NCI-H748 (cell line): Measurements from ENCODE around the gene C5AR2.
"Not testable (repeated sequence)": the region's sequence is repeated elsewhere in the genome, so short reads cannot be mapped to it uniquely, and the experiment has no call there.

ENCODE experiments used
- DNase-seq: peaks from one replicate; lab custom pipeline; 2025; ENCODE audit not compliant: unreplicated experiment; lab: John Stamatoyannopoulos, UW

The C5AR2 gene

GRCh38 chr19:47331931-47332547, at the start of gene C5AR2:
Gene C5AR2 (plus strand): TSS chr19:47332175. CDS start chr19:47340800, 8,625 bp downstream.
- no peak for DNase-seq

GRCh38 chr19:47283405-47284059, 48.4 kb upstream of the C5AR2 start:
- DNase-seq: no peak

DNA sequence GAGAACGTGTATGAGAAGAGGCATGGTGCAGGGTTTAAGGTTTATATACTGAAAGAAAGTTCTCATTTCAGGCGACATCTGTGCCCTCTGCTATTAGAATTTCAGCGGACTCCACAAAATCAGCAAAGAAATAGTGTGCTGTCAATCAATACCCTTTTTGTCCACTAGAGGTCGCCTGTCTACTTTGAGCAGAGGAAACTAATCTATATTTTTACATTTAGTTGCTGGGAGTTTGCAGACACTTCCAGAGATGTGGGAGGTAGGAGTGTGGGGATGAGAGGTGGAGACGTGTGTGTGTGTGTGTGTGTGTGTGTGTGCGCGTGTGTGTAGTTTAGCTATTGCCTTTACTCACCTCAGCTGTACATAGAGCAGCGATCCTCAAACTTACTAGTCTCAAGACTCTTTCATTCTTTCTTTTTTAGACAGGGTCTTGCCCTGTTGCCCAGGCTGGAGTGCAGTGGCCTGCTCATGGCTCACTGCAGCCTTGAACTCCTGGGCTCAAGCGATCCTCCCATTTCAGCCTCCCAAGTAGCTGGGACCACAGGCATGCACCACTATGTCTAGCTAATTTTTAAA, 47.6 kb upstream of the C5AR2 start:
- DNase-seq: peak; percentile 69

DNA sequence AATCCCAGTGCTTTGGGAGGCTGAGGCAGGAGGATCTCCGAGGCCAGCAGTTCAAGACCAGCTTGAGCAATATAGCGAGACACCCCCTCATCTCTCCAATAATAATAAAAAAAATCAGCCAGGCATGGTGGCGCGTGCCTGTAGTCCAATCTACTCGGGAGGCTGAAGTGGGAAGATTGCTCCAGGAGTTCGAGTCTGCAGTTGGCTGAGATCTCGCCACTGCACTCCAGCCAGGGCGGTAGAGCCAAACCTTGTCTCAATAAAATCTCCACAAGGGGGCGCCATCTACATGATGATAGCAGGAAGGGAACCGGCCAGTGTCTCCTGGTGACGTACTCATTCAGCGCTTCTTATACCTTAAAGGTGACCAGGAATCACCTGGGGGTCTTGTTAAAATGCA, 35.9 kb upstream of the C5AR2 start:
- peak; percentile 91 for DNase-seq

GRCh38 chr19:47300867-47301266, 31.1 kb upstream of the C5AR2 start:
- DNase-seq: not testable (repeated sequence)

- DNase-seq: no peak
These were observed 29.7 kb upstream of the C5AR2 start for GRCh38 chr19:47302249-47302648.

DNA sequence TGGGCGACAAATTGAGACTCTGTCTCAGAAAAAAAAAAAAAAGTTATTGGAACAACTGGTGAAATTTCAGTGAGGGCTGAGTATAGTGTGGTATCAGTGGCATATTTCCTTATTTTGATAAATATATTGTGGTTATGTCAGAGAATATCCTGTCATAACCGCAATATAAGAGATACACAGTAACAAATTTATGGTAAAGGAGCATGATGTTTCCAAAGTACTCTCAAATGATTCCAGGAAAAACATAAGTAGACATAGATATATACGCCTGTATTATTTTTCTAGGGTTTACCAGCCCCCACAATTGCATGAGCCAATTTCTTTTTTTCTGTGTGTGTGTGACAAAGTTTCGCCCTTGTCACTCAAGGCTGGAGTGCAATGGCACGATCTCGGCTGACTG, 28.0 kb upstream of the C5AR2 start:
- DNase-seq: no peak

DNA sequence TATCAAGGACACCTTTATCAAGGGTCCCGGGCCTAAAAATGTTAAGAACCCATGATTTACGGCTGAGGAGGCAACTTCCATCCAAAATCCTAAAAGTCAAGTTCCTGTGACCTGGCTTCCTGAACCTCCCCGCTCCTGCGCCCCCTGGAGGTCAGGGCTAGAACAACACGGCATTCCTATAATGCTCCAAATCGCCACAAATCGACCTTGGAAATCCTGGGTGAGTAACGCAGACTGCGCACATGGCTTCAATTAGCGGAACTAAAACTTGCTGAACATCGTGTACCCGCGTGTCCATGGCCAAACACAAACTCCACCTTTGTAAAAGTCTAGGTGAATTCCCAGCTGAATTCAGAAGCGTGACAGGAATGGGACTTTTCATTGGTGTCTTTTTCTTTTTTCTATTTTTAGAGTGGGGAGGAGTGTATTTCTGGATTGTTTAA, 26.6 kb upstream of the C5AR2 start:
- peak; percentile 54 for DNase-seq

GRCh38 chr19:47306303-47306702, 25.7 kb upstream of the C5AR2 start:
- DNase-seq: no peak

- no peak for DNase-seq
These were observed 22.9 kb upstream of the C5AR2 start for GRCh38 chr19:47309038-47309437.

DNA sequence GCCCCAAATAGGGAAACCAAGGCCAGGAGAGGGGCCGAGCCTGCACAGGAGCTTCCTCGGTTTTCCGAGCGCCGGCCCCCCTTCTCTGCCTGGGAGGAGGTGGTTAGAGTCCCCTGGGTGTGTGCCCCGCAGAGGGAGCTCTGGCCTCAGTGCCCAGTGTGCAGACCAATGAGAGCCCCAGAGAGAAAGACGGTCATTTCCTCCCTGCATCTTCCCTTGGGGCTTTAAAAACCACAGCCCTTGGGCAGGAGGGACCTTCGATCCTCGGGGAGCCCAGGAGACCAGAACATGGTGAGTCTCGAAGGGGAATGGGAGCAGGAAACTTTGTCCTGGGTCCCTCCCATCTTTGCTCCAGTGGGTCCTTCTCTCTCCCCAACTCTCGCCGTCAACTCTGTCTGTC, 22.4 kb upstream of the C5AR2 start, which contains the start of gene C5AR1:
TSS of gene C5AR1 (plus strand) at position 254 of the 400 bp plus-strand sequence. CDS start at position 289, 35 bp downstream.
- DNase-seq: no peak

DNA sequence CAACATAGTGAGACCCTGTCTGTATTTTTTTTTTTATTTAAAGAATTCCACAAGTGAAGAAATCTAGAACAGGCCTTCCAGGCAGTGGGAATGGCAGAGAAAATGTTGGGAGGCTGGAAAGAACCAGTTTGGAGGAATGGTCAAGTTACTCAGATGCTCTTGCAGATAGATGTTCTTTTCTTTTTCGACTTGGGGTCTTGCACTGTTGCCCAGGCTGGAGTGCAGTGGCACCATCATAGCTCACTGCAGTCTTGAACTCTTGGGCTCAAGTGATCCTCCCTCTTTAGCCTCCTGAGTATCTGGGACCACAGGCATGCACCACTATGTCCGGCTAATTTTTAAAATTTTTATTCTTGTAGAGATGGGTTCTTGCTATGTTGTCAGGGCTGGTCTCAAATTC, 21.7 kb upstream of the C5AR2 start:
- no peak for DNase-seq

DNA sequence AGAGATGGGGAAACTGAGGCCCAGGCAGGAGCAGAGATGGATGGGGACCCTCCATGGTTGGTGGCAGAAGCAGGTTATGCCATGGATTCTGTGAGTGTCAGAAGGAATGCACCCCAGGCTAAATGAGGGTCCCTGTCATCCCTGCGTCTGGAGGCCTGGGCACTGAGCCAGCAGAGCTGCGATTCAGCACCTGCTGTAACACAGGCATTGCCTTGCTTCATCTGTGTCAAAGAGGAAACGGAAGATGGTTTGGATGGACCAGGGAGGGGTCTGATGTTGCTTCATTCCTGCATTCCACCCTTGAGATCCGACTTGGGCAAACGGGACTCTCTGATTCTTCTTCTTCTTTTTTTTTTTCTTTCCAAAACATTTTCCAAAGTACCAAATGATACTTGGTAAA, 21.2 kb upstream of the C5AR2 start:
- DNase-seq: peak; percentile 59

DNA sequence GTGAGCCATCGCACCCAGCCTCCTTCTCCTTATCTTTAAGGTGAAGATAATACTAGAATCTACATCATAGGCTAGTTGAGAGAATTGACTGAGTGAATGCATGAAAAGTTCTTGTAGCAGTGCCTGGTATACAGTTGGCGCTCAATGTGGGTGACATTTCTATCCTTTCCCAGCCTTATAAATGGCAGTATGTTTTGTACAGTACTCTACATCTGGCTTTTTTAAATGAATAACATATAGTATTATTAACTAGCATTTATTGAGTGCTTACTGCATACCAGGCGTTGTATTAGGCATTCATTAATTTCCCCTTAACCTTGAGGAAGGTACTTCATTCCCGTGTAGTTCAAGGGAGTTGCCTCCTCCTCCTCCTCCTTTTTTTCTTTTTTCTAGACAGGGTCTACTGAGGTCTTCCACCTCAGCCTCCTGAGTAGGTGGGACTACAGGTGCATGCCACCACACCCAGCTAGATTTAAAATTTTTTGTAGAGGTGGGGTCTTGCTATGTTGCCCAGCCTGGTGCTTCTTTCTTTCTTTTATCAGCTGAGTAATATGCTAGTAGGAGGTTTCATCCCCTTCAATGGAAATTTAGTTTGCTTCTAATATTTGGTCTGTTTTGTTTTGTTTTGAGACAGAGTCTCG, 19.5 kb upstream of the C5AR2 start:
- no peak for DNase-seq

GRCh38 chr19:47313754-47314295, 18.1 kb upstream of the C5AR2 start:
- DNase-seq: no peak

DNA sequence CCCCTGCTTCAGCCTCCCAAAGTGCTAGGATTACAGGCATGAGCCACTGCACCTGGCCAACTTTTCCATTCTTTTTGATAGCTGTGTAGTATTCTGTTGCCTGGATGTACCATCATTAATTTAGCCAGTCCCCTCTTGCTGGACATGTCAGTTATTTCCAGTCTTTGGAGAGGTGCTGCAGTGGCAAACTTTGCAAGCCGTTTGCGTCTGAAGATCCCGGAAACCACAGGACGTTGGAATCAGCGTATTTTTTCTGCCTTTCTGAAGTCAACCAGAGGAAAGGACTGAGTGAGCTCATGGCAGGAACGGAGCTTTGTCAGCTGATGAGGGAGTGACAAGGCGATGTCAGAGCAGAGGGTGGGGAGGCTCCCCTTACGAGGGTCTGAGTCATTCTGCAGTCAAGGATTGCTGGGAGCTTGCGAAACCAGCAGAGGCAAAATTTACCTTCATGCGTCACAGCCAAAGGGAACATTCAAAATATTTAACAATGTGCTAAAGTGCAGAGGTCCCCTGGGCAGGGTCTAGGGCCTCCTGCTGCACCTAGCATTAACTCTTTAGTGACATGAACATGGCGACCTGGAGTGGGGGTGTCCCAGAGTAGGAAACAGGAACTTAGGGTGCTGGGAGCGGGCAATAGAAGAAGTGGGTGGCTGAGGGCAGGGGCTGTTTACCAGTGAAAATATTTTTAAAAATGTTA, 16.7 kb upstream of the C5AR2 start:
- DNase-seq: no peak

- DNase-seq: no peak
These were observed 15.5 kb upstream of the C5AR2 start for GRCh38 chr19:47316513-47316912.

- DNase-seq: no peak
These were observed 11.8 kb upstream of the C5AR2 start for GRCh38 chr19:47319923-47320871.

DNA sequence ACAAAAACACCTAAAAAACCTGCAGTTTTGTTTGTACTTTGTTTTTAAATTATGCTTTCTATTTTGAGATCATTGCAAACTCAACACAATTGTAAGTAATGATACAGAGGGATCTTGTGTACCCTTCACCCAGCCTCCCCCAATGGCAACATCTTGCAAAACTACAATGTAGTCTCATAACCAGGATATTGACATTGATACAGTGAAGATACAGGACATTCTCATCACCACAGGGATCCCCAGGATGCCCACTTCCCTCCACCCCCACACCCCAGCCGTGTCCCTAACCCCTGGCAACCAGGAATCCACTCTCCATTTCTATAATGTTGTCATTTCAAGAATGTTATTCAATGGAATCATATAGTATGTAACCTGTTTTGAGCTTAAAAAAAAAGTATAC, 10.3 kb upstream of the C5AR2 start:
- DNase-seq: no peak

GRCh38 chr19:47322058-47322457, 9.9 kb upstream of the C5AR2 start:
- no peak for DNase-seq
